Panc1 (cell line): ENCODE data around the gene CHKB.
"Not testable (repeated sequence)": the region's sequence is repeated elsewhere in the genome, so short reads cannot be mapped to it uniquely, and the experiment has no call there.

Experiments
- POLR2AphosphoS5 ChIP-seq: IDR thresholded peaks from 2 replicates; pipeline ENCODE4 v1.6.1; 2012; ENCODE audit warnings: mild to moderate bottlenecking, low read depth, low read length, moderate library complexity
- TCF7L2 ChIP-seq: IDR thresholded peaks from 2 replicates; pipeline ENCODE4 v1.6.1; 2011; ENCODE audit warnings: mild to moderate bottlenecking, low read depth, low read length, inconsistent platforms
- TF ChIP-seq, protein P1 (sequence below): fragments of 450-650 bp; IDR thresholded peaks from 2 replicates; pipeline ENCODE4 v1.5.1; 2017; ENCODE audit warnings: mild to moderate bottlenecking
- TF ChIP-seq, protein P2 (sequence below), 2 experiments: IDR thresholded peaks; 2 replicates each; pipeline ENCODE4 v1.6.1; 2011 to 2012; ENCODE audit warnings: low read depth in 2 of 2, control low read depth in 1 of 2, low read length in 1 of 2, mild to moderate bottlenecking in 1 of 2, moderate library complexity in 1 of 2; ENCODE audit not compliant: insufficient read depth in 1 of 2

DNA sequence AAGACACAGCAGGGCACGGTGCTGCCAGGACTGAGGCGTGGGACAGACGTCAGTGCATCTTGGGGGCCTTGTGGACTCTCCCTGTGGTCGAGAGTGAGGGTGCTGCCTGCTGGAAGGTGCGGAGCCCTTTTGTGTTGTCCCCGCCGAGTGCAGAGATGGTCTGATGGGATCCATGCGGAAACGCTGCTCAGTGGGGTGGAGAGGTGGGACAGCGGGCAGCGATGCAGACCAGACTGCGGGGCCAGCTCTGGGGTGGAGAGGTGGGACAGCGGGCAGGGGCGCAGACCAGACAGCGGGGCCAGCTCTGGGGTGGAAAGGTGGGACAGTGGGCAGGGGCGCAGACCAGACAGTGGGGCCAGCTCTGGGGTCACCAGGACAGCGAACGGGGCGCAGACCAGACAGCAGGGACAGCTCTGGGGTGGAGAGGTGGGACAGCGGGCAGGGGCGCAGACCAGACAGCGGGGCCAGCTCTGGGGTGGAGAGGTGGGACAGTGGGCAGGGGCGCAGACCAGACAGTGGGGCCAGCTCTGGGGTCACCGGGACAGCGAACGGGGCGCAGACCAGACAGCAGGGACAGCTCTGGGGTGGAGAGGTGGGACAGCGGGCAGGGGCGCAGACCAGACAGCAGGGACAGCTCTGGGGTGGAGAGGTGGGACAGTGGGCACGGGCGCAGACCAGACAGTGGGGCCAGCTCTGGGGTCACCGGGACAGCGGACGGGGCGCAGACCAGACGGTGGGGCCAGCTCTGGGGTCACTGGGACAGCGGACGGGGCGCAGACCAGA, 25.6 kb upstream of the CHKB start:
- TF ChIP-seq, protein P1, sequence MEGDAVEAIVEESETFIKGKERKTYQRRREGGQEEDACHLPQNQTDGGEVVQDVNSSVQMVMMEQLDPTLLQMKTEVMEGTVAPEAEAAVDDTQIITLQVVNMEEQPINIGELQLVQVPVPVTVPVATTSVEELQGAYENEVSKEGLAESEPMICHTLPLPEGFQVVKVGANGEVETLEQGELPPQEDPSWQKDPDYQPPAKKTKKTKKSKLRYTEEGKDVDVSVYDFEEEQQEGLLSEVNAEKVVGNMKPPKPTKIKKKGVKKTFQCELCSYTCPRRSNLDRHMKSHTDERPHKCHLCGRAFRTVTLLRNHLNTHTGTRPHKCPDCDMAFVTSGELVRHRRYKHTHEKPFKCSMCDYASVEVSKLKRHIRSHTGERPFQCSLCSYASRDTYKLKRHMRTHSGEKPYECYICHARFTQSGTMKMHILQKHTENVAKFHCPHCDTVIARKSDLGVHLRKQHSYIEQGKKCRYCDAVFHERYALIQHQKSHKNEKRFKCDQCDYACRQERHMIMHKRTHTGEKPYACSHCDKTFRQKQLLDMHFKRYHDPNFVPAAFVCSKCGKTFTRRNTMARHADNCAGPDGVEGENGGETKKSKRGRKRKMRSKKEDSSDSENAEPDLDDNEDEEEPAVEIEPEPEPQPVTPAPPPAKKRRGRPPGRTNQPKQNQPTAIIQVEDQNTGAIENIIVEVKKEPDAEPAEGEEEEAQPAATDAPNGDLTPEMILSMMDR: not testable (repeated sequence)
- not testable (repeated sequence) for TF ChIP-seq TCF7L2, POLR2AphosphoS5
- TF ChIP-seq, protein P2, sequence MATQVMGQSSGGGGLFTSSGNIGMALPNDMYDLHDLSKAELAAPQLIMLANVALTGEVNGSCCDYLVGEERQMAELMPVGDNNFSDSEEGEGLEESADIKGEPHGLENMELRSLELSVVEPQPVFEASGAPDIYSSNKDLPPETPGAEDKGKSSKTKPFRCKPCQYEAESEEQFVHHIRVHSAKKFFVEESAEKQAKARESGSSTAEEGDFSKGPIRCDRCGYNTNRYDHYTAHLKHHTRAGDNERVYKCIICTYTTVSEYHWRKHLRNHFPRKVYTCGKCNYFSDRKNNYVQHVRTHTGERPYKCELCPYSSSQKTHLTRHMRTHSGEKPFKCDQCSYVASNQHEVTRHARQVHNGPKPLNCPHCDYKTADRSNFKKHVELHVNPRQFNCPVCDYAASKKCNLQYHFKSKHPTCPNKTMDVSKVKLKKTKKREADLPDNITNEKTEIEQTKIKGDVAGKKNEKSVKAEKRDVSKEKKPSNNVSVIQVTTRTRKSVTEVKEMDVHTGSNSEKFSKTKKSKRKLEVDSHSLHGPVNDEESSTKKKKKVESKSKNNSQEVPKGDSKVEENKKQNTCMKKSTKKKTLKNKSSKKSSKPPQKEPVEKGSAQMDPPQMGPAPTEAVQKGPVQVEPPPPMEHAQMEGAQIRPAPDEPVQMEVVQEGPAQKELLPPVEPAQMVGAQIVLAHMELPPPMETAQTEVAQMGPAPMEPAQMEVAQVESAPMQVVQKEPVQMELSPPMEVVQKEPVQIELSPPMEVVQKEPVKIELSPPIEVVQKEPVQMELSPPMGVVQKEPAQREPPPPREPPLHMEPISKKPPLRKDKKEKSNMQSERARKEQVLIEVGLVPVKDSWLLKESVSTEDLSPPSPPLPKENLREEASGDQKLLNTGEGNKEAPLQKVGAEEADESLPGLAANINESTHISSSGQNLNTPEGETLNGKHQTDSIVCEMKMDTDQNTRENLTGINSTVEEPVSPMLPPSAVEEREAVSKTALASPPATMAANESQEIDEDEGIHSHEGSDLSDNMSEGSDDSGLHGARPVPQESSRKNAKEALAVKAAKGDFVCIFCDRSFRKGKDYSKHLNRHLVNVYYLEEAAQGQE (IDR thresholded peaks at IDR 0.05; ENCODE audit: insufficient read depth in 1 of 2, low read depth in 2 of 2, low read length in 1 of 2): not testable (repeated sequence)
